Astrocyte of the cerebellum (primary cell): ENCODE measurements around the gene DAAM1.

Experiments used
- DNase-seq: peaks from one replicate; pipeline ENCODE4 v3.0.0-alpha.2; 2011; ENCODE audit warnings: low read depth
- H3K4me3 ChIP-seq: 2 replicates; pipeline ENCODE4 v1.5.1; 2011; ENCODE audit warnings: mild to moderate bottlenecking, low read depth, low read length, moderate library complexity
- in situ Hi-C: cut with HindIII; loops from 2 replicates; pipeline ENCODE4 v1.10.0; 2017; ENCODE audit warnings: low sequenced_read_pairs
- TF ChIP-seq, protein P1 (sequence below): IDR thresholded peaks from 2 replicates; pipeline ENCODE4 v1.5.1; 2012; ENCODE audit warnings: low read length, low read depth, moderate library complexity, mild to moderate bottlenecking; ENCODE audit errors: missing control alignments

The DAAM1 gene

DNA sequence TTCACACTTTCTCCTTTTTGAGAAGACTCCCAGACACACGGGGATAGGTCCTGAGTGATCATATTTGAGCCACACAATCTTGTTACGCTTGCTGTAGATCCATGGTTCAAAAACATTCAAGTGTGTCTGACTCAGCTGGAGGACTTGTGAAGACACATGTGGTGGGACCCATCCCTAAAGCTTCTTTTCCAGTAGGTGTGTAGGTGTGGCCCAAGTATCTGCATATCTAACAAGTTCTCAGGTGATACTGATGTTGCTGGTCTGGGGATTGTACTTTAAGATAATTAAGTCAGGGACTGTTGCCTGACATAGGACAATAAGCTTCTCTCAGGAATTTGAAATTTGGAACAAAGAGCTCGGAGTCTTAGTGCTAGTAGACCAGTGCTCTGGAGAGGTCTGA is 4.1 kb upstream of the DAAM1 start:
- in situ Hi-C loops = no loop called here
- TF ChIP-seq, protein P1, sequence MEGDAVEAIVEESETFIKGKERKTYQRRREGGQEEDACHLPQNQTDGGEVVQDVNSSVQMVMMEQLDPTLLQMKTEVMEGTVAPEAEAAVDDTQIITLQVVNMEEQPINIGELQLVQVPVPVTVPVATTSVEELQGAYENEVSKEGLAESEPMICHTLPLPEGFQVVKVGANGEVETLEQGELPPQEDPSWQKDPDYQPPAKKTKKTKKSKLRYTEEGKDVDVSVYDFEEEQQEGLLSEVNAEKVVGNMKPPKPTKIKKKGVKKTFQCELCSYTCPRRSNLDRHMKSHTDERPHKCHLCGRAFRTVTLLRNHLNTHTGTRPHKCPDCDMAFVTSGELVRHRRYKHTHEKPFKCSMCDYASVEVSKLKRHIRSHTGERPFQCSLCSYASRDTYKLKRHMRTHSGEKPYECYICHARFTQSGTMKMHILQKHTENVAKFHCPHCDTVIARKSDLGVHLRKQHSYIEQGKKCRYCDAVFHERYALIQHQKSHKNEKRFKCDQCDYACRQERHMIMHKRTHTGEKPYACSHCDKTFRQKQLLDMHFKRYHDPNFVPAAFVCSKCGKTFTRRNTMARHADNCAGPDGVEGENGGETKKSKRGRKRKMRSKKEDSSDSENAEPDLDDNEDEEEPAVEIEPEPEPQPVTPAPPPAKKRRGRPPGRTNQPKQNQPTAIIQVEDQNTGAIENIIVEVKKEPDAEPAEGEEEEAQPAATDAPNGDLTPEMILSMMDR = no peak
- H3K4me3 ChIP-seq = no peak overlapping the region
- DNase-seq = no peak

GRCh38 chr14:59185676-59186075 is 2.8 kb upstream of the DAAM1 start:
- H3K4me3 ChIP-seq = no peak overlapping the region
- in situ Hi-C loops = no loop called here
- no peak for DNase-seq
- TF ChIP-seq, protein P1 = no peak

DNA sequence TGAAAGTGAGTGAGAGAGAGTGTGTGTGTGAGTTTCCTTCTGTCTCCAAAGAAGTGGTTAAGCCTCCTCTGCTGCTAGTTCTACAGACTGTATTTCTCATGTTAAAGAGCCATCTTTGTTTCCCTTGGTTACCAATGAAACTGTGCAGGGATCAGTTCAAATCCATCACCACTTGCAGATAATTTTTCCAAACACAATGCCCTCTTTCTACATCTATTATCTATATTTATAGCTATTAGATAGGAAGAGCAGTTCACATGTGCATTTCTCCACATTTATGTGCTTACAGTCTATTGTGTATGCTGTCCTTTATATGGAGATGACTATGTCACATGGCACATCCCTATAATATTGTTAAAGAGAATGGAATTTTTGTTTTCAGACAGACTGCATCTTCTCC is 2.2 kb upstream of the DAAM1 start:
- TF ChIP-seq, protein P1 = no peak
- DNase-seq = no peak
- in situ Hi-C loops = no loop called here
- no peak overlapping the region for H3K4me3 ChIP-seq

DNA sequence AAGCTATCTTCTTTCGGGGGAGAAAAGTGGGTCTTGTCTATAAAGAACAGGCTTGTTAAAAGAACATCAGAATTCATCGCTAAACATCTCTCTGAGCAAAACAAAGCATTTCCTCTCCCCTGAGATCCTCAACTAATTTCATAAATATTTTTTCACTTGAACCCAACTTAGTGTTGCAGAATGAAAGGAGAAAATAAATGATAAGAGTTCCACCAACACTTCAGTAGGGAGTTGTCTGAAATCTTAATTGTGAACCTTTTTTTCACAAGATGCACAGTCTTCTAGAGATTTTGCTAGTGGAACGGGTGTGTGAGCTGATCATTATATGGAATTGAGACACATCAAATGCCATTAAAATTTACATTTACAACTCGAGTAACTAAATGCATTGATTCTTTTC is 1.3 kb upstream of the DAAM1 start:
- DNase-seq = no peak
- H3K4me3 ChIP-seq = no peak overlapping the region
- TF ChIP-seq, protein P1 = no peak
- in situ Hi-C loops = no loop called here

DNA sequence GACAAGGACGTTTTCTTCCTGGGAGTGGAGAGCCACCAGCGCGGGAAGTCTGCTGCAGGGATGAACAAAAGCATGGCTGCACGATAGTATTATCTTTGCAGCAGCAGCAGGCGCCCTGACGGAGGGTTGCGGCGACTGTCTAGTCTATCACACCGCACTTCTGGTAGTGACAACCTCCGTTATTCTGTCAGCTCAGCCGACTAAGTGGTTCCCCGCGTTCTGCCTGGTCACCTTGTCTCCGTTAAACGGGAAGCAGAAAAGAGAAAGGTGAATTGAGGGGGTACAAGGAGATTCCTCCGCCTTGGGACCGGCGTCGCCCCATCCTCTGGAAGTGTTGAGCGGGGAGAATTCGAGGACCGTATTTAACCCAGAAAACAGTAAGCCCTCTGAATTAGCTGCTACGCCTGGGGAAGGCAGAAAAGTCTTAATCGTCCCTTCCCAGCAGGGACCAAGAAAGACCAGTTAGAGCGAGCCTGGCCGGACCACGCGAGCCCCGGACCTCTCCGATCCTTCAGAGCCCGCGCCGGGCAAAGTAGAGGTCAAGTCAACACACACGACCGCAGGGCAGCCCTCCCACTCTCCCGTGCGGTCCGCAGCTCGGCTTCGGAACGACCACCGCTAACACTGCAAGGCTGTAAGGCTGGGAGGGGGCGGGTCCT is 536 bp upstream of the DAAM1 start:
- in situ Hi-C loops = no loop called here
- no peak for DNase-seq
- H3K4me3 ChIP-seq = peak overlapping the region; percentile 94
- TF ChIP-seq, protein P1 = no peak

GRCh38 chr14:59189091-59189785 is 771 bp downstream of the DAAM1 start:
- in situ Hi-C loops = no loop called here
- TF ChIP-seq, protein P1 = no peak
- H3K4me3 ChIP-seq = peak overlapping the region; percentile 94
- no peak for DNase-seq
